HG03095 (cell line): ENCODE measurements around the gene EPHB2.
"Not testable (repeated sequence)": the region's sequence is repeated elsewhere in the genome, so short reads cannot be mapped to it uniquely, and the experiment has no call there.

Experiments used
- ATAC-seq: cut with Tn5 transposase; IDR thresholded peaks from one replicate; pipeline ENCODE4 v1.9.1; 2021; ENCODE audit warnings: moderate library complexity; ENCODE audit not compliant: unreplicated experiment

Gene EPHB2

DNA sequence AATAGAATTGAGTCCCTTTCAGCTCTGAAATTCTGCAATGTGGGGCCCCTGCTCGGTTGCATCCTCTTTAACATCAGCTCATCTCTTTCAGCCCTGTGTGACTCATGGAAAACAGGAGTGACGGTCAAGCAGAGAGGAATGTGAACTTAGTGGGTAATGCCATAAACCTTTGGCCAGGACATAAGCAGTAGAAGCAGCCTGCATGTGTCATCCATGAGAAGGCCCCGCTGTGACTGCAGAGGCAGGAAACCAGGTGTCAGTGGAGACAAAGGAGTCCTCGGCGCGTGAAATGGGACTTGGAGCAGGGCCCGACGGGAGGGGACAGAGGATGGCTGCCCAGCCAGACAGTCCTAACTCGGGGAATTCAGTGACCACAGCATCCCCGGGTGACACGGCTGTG is 21.1 kb upstream of the EPHB2 start:
- no peak for ATAC-seq

DNA sequence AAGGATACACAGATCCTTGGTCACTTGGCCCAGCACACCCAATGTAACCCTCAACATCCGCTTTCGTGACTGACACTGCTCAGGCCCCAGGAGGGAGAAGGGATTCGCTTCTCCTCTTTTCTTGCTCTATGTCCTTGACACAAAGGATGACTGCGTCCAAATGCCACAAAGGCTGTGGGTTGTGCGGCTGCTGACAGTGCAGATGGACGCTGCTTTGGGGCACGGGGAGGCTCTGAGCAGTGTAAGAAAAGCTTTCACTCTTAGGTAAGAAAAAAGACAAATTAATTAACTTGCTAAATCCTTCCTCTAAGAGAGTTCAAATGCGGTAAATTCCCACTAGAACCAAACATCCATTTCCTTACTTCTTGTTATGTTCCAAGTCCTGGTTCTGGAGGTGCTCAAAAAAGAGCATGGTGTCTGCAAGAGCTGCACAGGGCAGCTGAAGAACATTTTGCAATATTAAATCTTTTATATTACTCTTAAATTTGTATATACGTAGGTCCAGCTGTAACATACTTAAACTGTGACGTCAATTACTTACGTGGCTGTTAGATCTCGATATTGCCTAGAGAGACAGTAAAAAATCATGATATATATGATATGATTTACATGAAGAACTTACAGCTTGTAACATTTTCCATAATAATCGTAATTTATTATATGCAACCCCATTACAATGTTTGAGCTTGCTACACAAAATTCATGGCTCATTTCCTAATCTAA is 19.4 kb upstream of the EPHB2 start:
- no peak for ATAC-seq

- no peak for ATAC-seq
Measured at GRCh38 chr1:22694172-22694571, 16.5 kb upstream of the EPHB2 start.

DNA sequence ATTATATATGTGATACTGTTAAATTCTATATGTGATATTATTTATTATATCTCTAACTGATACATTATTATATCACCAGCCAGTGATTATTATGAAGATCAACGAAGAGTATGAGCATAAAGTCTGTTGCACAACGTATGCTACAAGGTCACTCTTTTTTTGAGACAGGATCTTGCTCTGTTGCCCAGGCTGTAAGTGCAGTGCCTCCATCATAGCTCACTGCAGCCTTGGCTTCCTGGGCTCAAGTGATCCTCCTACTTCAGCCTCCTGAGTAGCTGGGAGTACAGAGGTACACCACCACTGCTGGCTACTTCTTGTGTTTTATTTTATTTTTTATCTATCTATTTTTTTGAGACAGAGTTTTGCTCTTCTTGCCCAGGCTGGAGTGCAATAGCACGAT is 14.0 kb upstream of the EPHB2 start:
- no peak for ATAC-seq

- ATAC-seq = no peak
Measured at GRCh38 chr1:22697980-22698379, 12.7 kb upstream of the EPHB2 start.

DNA sequence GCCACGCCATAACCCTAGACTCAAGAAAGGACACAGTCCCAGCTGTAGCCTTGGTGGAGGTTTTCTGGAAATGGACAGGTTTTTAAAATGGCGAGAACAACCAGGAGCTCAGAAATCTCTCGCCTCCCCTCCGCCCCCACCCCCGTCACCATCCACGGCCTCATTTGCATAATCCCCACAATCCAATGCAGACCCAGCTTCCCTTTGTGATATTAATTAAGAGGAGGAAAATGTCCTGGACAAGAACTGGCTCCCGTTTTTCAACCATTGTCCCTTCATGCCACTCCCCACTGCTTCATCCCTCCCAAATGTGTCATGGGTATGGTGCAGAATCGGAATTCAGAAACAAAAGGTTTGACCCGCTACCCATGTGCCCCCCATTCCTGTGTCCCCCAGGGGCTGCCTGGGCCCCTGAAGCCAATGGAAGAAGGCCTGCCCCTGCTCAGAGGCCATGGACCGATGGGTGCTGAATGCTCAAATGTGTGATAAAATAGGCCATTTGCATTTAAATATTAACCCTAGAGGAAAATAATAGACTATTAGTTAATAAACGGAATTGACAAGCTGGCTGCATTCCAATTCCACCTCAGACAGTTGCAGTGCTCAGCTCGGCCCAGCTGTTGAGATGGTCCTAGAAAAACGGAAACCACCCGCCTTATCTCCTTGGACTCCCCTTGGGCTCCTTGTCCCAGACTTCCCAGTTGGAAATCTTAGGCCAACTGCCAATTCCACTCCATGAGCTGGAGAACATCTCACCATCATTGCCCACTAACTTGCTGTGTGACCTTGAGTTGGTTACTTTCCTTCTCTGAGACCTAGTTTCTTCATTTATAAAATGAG is 10.7 kb upstream of the EPHB2 start:
- ATAC-seq = no peak

GRCh38 chr1:22702296-22703085 is 8.1 kb upstream of the EPHB2 start:
- ATAC-seq = no peak

GRCh38 chr1:22704440-22705067 is 6.1 kb upstream of the EPHB2 start:
- no peak for ATAC-seq

DNA sequence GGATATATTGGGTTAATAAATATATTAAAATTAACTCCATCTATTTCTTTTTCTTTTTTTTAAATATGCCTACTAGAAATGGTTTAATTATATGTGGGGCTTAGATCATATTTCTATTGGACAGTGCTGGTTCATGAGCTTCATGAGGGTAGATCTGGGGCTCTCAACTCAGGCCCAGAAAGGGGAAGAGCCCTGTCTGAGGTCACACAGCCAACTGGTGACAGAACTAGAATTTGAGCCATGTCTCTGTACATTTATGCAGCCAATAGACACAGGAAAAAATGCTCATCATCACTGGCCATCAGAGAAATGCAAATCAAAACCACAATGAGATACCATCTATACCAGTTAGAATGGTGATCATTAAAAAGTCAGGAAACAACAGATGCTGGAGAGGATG is 5.1 kb upstream of the EPHB2 start:
- no peak for ATAC-seq

DNA sequence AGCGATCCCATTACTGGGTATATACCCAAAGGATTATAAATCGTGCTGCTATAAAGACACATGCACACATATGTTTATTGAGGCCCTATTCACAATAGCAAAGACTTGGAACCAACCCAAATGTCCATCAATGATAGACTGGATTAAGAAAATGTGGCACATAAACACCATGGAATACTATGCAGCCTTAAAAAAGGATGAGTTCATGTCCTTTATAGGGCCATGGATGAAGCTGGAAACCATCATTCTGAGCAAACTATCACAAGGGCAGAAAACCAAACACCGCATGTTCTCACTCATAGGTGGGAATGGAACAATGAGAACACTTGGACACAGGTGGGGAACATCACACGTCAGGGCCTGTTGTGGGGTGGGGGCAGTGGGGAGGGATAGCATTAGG is 4.5 kb upstream of the EPHB2 start:
- ATAC-seq = not testable (repeated sequence)

DNA sequence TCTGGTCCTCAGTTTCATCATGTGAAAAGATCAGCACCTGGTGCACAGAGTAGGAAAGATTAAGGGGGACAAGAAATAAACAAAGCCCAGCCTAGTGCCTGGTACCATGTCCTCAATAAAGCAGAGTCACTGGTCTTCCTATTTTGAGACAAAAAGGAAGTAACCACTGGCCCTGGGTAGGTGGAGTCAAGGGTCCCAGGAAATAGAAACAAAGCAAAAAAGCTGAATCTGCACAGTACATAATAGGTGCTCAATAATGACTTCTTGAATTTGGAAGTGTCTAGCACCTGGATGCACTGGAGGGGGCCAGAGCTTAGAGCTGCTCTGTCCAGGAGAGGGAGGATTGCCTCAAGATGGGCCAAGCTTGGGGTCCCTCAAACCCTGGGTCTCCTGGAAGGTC is 1.9 kb upstream of the EPHB2 start:
- ATAC-seq = no peak

GRCh38 chr1:22709227-22709626 is 1.4 kb upstream of the EPHB2 start:
- ATAC-seq = no peak

DNA sequence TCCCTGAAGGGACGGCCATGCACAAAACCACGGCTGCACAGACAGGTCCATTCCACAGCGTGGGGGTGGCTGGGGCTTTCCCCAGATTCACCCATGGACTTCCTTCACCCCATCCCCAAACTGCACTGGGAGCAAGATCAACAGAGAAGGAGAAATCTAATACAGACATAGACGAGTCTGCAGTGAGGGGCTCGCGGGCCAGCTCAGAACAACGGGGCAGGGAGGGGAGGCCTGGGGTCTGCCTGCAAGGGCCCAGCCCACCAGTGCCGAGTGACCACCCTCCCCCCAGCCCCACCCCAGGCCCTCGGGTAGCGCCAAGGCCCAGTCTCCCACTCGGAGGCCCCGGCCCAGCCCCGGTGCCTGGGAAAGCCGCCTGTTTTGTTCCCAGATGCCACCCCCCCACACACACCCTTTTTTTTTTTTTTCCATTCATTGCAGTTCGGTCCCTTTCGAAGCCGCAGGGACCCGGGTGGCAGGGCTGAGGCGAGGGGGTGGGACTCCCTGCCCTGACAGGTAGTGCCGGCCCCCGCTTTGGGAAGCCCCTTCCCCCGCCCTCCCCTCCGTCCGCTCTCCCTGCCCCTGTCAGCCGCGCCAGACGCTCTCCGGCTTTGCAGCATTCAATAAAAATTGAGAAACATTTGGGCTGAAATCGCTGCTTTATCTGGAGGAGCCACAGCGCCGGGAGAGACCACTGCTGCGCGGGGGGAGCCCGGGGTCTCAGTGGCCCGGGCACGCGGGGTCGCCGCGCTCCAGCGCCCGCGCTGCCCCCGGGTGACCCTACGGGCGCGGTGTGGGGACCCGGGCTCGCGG is 543 bp upstream of the EPHB2 start:
- ATAC-seq = no peak

DNA sequence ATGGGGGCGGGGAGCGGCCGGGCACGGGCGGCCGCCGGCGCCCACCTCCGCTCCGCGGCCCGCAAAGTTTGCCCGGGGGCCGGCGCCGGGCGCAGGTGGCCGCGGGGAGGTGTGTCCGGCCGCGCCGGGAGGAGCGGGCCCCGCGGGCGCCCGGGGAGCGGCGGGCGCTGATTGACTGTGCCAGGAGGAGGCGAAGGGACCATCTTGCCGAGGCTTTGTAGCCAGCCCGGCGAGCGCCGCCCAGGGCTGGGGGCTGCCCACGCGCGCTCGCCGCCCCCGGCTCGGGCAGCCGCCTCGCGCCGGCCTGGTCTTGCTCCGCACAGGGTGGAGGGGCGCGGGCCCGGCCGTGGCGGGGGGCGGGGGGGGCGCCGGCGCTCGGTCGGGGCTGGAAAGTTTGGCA is 432 bp downstream of the EPHB2 start:
- ATAC-seq = no peak

- ATAC-seq = no peak
Measured at GRCh38 chr1:22711591-22712501, 1.2 kb downstream of the EPHB2 start.

- no peak for ATAC-seq
Measured at GRCh38 chr1:22712502-22713271, 2.0 kb downstream of the EPHB2 start.

DNA sequence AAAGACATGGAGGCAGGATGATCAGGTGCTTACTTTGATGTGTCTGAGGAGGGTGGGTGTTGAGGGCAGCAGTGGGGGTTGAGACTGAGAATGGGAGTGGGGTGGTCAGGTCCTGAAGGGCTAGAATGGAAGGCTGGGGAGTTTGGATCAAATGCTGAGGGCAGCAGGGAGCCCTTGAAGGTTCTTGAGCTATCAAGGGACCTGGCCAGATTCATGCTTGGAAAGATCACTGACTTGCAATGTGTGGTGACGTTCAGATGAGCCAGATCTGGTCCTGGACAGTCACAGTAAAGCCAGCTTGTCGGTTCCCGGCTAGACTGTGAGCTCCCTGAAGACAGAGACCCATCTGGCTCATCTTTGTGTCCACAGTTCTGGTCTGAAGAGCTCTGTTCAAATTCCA is 3.8 kb downstream of the EPHB2 start:
- ATAC-seq = no peak

GRCh38 chr1:22717037-22717760 is 6.6 kb downstream of the EPHB2 start:
- no peak for ATAC-seq
